OCI-LY7 (cell line): Measurements from ENCODE around the gene MYH11. TPM values are rescaled to one million over a fixed set of nuclear protein-coding genes. Genes with fewer than 3 reads are reported as not detected.

Experiments used
- BruUV-seq: library from RNA; stranded (reverse); fragments of 400-500 nt; replicated peaks from 2 replicates; lab custom pipeline; 2021; lab: Mats Ljungman, UMichigan
- CTCF ChIA-PET: fragments of 300-600 bp; sonication (Branson Sonifier 250); formaldehyde crosslinking; loops from one replicate; lab custom pipeline; 2022; ENCODE audit warnings: antibody characterized with exemption; ENCODE audit not compliant: unreplicated experiment; lab: Charles Lee
- POLR2A ChIA-PET: fragments of 300-600 bp; sonication (Branson Sonifier 250); formaldehyde crosslinking; loops from one replicate; lab custom pipeline; 2022; ENCODE audit warnings: antibody characterized with exemption; lab: Charles Lee
- DNase-seq: peaks from one replicate; pipeline ENCODE4 v3.0.0-alpha.2; 2015; ENCODE audit warnings: low spot score
- H2AFZ ChIP-seq: fragments of 200-600 bp; sonication (generic), shearing (Covaris generic); 2 replicates; pipeline ENCODE4 v1.6.1; 2014; ENCODE audit warnings: mild to moderate bottlenecking, antibody characterized with exemption, low read length, moderate library complexity
- H3K27ac ChIP-seq: fragments of 200-600 bp; sonication (generic); 2 replicates; pipeline ENCODE4 v1.5.1; 2014; ENCODE audit warnings: mixed run types, low read depth, mild to moderate bottlenecking, moderate library complexity, low read length, inconsistent platforms; ENCODE audit not compliant: poor library complexity, severe bottlenecking
- H3K36me3 ChIP-seq: fragments of 200-600 bp; sonication (generic); 2 replicates; pipeline ENCODE4 v1.6.1; 2014; ENCODE audit warnings: mild to moderate bottlenecking, antibody characterized with exemption, low read length, moderate library complexity, mixed read lengths; ENCODE audit not compliant: insufficient read depth
- H3K4me1 ChIP-seq: fragments of 200-600 bp; sonication (generic); 2 replicates; pipeline ENCODE4 v1.5.1; 2014; ENCODE audit warnings: mild to moderate bottlenecking, low read length; ENCODE audit not compliant: insufficient read depth, poor library complexity, severe bottlenecking
- H3K4me2 ChIP-seq: fragments of 200-600 bp; sonication (generic); 2 replicates; pipeline ENCODE4 v1.6.1; 2014; ENCODE audit warnings: mild to moderate bottlenecking, low read length
- H3K4me3 ChIP-seq: fragments of 200-600 bp; sonication (generic); 2 replicates; pipeline ENCODE4 v1.5.1; 2014; ENCODE audit warnings: mild to moderate bottlenecking, low read depth, low read length; ENCODE audit not compliant: poor library complexity, severe bottlenecking
- H3K79me2 ChIP-seq: fragments of 200-600 bp; sonication (generic); 2 replicates; pipeline ENCODE4 v1.6.1; 2016; ENCODE audit warnings: low read depth, mild to moderate bottlenecking, low read length, moderate library complexity, mixed read lengths; ENCODE audit not compliant: insufficient read depth
- H3K9me2 ChIP-seq: fragments of 200-600 bp; sonication (generic); 2 replicates; pipeline ENCODE4 v1.6.1; 2016; ENCODE audit warnings: mild to moderate bottlenecking, low read length, mixed read lengths; ENCODE audit not compliant: insufficient read depth
- H3K9me3 ChIP-seq: fragments of 200-600 bp; sonication (generic); 2 replicates; pipeline ENCODE4 v1.6.1; 2014; ENCODE audit warnings: mild to moderate bottlenecking, mixed run types, low read length, mixed read lengths
- H4K20me1 ChIP-seq: fragments of 200-600 bp; sonication (generic); 2 replicates; pipeline ENCODE4 v1.6.1; 2014; ENCODE audit warnings: mild to moderate bottlenecking, antibody characterized with exemption, low read length, moderate library complexity, mixed read lengths; ENCODE audit not compliant: insufficient read depth
- EZH2phosphoT487 ChIP-seq: fragments of 200-600 bp; sonication (generic); IDR thresholded peaks from 2 replicates; pipeline ENCODE4 v1.6.1; 2018; ENCODE audit warnings: low read depth, borderline replicate concordance, mild to moderate bottlenecking, mixed run types, antibody characterized with exemption, low read length, moderate library complexity, mixed read lengths
- intact Hi-C: fragments of 100-400 bp; cut with micrococcal nuclease; formaldehyde crosslinking; loops from one replicate; pipeline ENCODE4 v1.10.0; 2022; ENCODE audit not compliant: unreplicated experiment
- total RNA-seq, 2 experiments: library from RNA; depleted of rRNA in 1 of 2; stranded (reverse); fragments of >200 nt in 1 of 2; shearing (Covaris generic) in 1 of 2; gene quantifications; 2 replicates each; pipeline ENCODE4 v1.2.3, GENCODE V29; 2014 to 2022
- TF ChIP-seq, protein P1 (sequence below): fragments of 200-600 bp; sonication (generic); conservative IDR thresholded peaks from 2 replicates; pipeline ENCODE4 v1.5.1; 2014; ENCODE audit warnings: mild to moderate bottlenecking, antibody characterized with exemption, low read length, moderate library complexity, mixed read lengths

The MYH11 gene
- total RNA-seq, 2 experiments from 2014 or later, result 5.7 to 33.8 TPM

DNA sequence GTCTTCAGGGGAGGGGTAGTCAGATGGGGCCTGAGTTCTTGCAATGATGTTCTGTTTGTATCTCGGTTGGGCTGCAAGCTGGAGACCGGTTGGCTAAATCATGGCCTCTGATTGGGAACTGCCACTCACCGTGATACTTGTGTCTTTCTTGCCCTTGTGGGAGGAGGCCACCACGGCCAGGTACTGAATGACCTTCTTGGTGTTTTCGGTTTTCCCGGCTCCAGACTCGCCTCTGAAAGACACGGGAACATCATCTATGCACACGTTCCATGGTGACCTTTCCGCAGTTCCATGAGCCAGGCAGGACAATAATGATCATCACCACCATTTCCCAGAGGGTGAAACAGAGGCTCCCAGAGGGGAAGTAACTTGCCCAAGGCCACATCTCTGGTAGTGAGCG, 70.3 kb downstream of the MYH11 start:
- H3K79me2 ChIP-seq, result no peaks in the 10 kb centered on the region
- no peak overlapping the region for H3K4me2 ChIP-seq
- no peaks in the 10 kb centered on the region for H4K20me1 ChIP-seq
- H3K4me3 ChIP-seq, result no peak overlapping the region
- TF ChIP-seq EZH2phosphoT487, result no peak
- TF ChIP-seq, protein P1, sequence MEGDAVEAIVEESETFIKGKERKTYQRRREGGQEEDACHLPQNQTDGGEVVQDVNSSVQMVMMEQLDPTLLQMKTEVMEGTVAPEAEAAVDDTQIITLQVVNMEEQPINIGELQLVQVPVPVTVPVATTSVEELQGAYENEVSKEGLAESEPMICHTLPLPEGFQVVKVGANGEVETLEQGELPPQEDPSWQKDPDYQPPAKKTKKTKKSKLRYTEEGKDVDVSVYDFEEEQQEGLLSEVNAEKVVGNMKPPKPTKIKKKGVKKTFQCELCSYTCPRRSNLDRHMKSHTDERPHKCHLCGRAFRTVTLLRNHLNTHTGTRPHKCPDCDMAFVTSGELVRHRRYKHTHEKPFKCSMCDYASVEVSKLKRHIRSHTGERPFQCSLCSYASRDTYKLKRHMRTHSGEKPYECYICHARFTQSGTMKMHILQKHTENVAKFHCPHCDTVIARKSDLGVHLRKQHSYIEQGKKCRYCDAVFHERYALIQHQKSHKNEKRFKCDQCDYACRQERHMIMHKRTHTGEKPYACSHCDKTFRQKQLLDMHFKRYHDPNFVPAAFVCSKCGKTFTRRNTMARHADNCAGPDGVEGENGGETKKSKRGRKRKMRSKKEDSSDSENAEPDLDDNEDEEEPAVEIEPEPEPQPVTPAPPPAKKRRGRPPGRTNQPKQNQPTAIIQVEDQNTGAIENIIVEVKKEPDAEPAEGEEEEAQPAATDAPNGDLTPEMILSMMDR, result no peak
- DNase-seq, result no peak
- CTCF ChIA-PET, result no interaction called here
- H3K9me2 ChIP-seq, result no peaks in the 10 kb centered on the region
- no peaks in the 10 kb centered on the region for H3K4me1 ChIP-seq
- H3K36me3 ChIP-seq, result no peaks in the 10 kb centered on the region
- POLR2A ChIA-PET, result no interaction called here
- H3K27ac ChIP-seq, result no peak overlapping the region
- no peaks in the 10 kb centered on the region for H3K9me3 ChIP-seq
- no TSS peak for BruUV-seq
- H2AFZ ChIP-seq, result no peak overlapping the region
- intact Hi-C loops, result no loop called here

DNA sequence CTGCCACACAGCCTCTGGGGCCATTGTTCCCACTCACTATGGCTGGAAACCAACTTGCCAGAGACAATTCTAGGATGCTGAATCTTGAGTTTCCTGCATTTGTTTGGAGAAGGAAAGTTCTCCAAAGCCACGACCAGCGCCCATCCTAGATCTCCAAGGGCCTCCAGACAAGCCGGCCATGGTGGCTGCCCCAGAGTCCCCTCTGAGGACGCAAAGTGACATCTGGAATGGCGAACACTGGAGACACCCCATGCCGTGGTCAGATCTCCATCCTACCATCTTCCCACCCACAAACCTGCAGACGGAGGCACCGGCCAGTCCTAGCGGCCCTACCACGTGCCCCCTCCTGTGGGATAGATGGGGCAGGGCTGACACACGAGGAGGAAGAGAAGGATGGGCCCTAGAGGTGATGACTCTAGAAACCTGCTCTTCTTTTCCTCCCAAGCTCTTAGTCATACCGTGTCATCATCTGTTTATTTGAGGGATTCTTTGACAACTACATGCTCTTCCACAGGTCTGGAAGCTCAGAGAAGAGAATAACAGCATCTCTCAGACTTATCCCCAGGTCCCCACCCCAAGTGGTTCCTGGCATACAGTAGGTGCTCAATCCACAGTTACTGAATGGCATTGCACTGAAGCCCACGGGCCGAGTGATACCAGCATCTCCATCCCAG, 71.3 kb downstream of the MYH11 start:
- POLR2A ChIA-PET, result no interaction called here
- intact Hi-C loops, result no loop called here
- TF ChIP-seq EZH2phosphoT487, result no peak
- TF ChIP-seq, protein P1, result no peak
- Histone ChIP-seq H2AFZ (no peak overlapping the region), H3K4me2 (no peak overlapping the region), H3K79me2 (no peaks in the 10 kb centered on the region), H3K9me2 (no peaks in the 10 kb centered on the region), H3K4me3 (no peak overlapping the region), H3K36me3 (no peaks in the 10 kb centered on the region), H3K4me1 (no peaks in the 10 kb centered on the region), H3K27ac (no peak overlapping the region), H4K20me1 (no peaks in the 10 kb centered on the region), H3K9me3 (no peaks in the 10 kb centered on the region)
- no peak for DNase-seq
- no TSS peak for BruUV-seq
- CTCF ChIA-PET, result no interaction called here

DNA sequence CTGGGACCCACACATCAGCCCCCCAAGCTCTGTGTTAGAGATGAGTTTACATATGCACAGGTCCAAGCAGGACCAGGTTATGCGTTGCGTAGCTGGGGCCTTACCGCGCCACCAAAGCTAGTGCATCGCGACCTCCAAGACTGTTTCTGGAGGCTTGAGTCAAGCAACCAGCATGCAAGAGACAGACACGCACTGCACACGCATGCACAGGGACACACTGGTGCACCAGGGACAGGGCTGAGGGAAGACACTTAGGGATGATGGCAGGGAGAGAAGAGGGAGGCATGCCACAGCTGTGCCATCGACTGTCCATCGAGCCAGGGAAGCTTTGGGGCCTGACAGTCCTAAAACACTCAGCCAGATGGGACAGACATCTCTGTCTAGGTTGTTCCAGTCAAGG, 72.8 kb downstream of the MYH11 start:
- no peaks in the 10 kb centered on the region for H3K9me2 ChIP-seq
- no TSS peak for BruUV-seq
- no peak for TF ChIP-seq EZH2phosphoT487
- TF ChIP-seq, protein P1, result no peak
- no peak overlapping the region for H2AFZ ChIP-seq
- H3K9me3 ChIP-seq, result no peaks in the 10 kb centered on the region
- H3K27ac ChIP-seq, result no peak overlapping the region
- DNase-seq, result no peak
- no peak overlapping the region for H3K4me2 ChIP-seq
- H3K4me3 ChIP-seq, result no peak overlapping the region
- intact Hi-C loops, result no loop called here
- H3K36me3 ChIP-seq, result no peaks in the 10 kb centered on the region
- H3K4me1 ChIP-seq, result no peaks in the 10 kb centered on the region
- POLR2A ChIA-PET, result interaction anchor here (1.3 kb wide), 1 partner anchor 12 kb away, joined by 3 read pairs; no protein-coding TSS in a partner anchor
- H4K20me1 ChIP-seq, result no peaks in the 10 kb centered on the region
- CTCF ChIA-PET, result no interaction called here
- no peaks in the 10 kb centered on the region for H3K79me2 ChIP-seq
